Measurements from ENCODE around the gene FBN1.

- TF ChIP-seq CTCF (IDR thresholded peaks at IDR 0.05) (no peak), POLR2A (IDR thresholded peaks at IDR 0.05) (no peak), POLR2AphosphoS5 (IDR thresholded peaks at IDR 0.05) (no peak)
These were observed 78.8 kb downstream of the FBN1 start for GRCh38 chr15:48566668-48567067.
